GM12878 (cell line): Measurements from ENCODE around the gene SEMA4G. TPM values are rescaled to one million over a fixed set of nuclear protein-coding genes. Genes with fewer than 3 reads are reported as not detected.

Experiments
- ATAC-seq: fragments of 200-7000 bp; cut with Tn5 transposase; 3 replicates; pipeline ENCODE4 v1.9.1; 2020; ENCODE audit warnings: mild to moderate bottlenecking, moderate library complexity
- BruUV-seq: library from RNA; stranded (reverse); fragments of 400-500 nt; replicated peaks from 2 replicates; lab custom pipeline; 2021; lab: Mats Ljungman, UMichigan
- CTCF ChIA-PET: fragments of 300-600 bp; sonication (Branson Sonifier 250); formaldehyde crosslinking; extraction: SDS; loops from one replicate; lab custom pipeline; 2021; ENCODE audit warnings: inconsistent platforms; lab: Yijun Ruan, JAX
- POLR2A ChIA-PET: fragments of 350-600 bp; formaldehyde crosslinking; extraction: SDS; loops from one replicate; lab custom pipeline; 2021; ENCODE audit warnings: inconsistent platforms; lab: Charles Lee
- RAD21 ChIA-PET: fragments of 300-600 bp; sonication (Branson Sonifier 250); formaldehyde crosslinking; loops from one replicate; lab custom pipeline; 2023; ENCODE audit warnings: antibody characterized with exemption; ENCODE audit not compliant: unreplicated experiment; lab: Charles Lee
- SMC1A ChIA-PET: fragments of 300-600 bp; sonication (Branson Sonifier 250); formaldehyde crosslinking; loops from one replicate; lab custom pipeline; 2023; ENCODE audit not compliant: unreplicated experiment, uncharacterized antibody; lab: Charles Lee
- DNase-seq: peaks from one replicate; pipeline ENCODE4 v3.0.0-alpha.2; 2011; ENCODE audit warnings: low read depth, low spot score
- FAIRE-seq: peaks from 3 replicates; lab custom pipeline; 2011; peaks lifted over from hg19 to GRCh38; lab: Jason Lieb, UNC
- H2AFZ ChIP-seq: 2 replicates; pipeline ENCODE4 v1.6.0; 2011; ENCODE audit warnings: low read depth, low read length, control low read depth; ENCODE audit not compliant: control insufficient read depth
- H3K27ac ChIP-seq: 2 replicates; pipeline ENCODE4 v1.5.1; 2011; ENCODE audit warnings: control low read depth; ENCODE audit not compliant: control insufficient read depth, insufficient read depth
- H3K27me3 ChIP-seq, 2 experiments: replicated peaks in 1 of 2; 2 replicates each; pipeline versions ENCODE4 v1.6.0 to v1.6.1; 2011; ENCODE audit warnings: low read length in 1 of 2; ENCODE audit not compliant: control insufficient read depth in 2 of 2, insufficient read depth in 2 of 2
- H3K36me3 ChIP-seq, 2 experiments: 2 replicates each; pipeline ENCODE4 v1.5.1; 2011; ENCODE audit warnings: low read length in 1 of 2; ENCODE audit not compliant: control insufficient read depth in 2 of 2, insufficient read depth in 2 of 2
- H3K4me1 ChIP-seq: 2 replicates; pipeline ENCODE4 v1.6.1; 2011; ENCODE audit warnings: mild to moderate bottlenecking, low read length, moderate library complexity, mixed read lengths; ENCODE audit not compliant: control insufficient read depth, insufficient read depth
- H3K4me2 ChIP-seq: 2 replicates; pipeline ENCODE4 v1.6.0; 2011; ENCODE audit warnings: control low read depth; ENCODE audit not compliant: control insufficient read depth, insufficient read depth
- H3K4me3 ChIP-seq: fragments of 200-600 bp; sonication (generic); 2 replicates; pipeline ENCODE4 v1.5.1; 2016
- H3K79me2 ChIP-seq: 2 replicates; pipeline ENCODE4 v1.6.0; 2011; ENCODE audit warnings: low read length; ENCODE audit not compliant: control insufficient read depth, insufficient read depth
- H3K9ac ChIP-seq: 2 replicates; pipeline ENCODE4 v1.8.0; 2011; ENCODE audit warnings: low read length, control low read depth, mixed read lengths; ENCODE audit not compliant: control insufficient read depth, insufficient read depth
- H3K9me3 ChIP-seq: replicated peaks from 3 replicates; pipeline ENCODE4 v1.5.1; 2011; ENCODE audit warnings: mild to moderate bottlenecking, low read length; ENCODE audit not compliant: control insufficient read depth, insufficient read depth
- H4K20me1 ChIP-seq: 2 replicates; pipeline ENCODE4 v1.6.0; 2011; ENCODE audit not compliant: control insufficient read depth, insufficient read depth
- BMI1 ChIP-seq: fragments of 450-650 bp; IDR thresholded peaks from 2 replicates; pipeline ENCODE4 v1.6.1; 2016; ENCODE audit warnings: mild to moderate bottlenecking, moderate library complexity, borderline replicate concordance
- HDGF ChIP-seq: fragments of 450-650 bp; IDR thresholded peaks from 2 replicates; pipeline ENCODE4 v1.6.1; 2016; ENCODE audit warnings: antibody characterized with exemption
- NFYA ChIP-seq: IDR thresholded peaks from 2 replicates; pipeline ENCODE4 v1.6.1; 2011; ENCODE audit warnings: low read depth, mild to moderate bottlenecking, low read length, improper control_type of control experiment, borderline replicate concordance
- NR2F1 ChIP-seq: fragments of 450-650 bp; conservative IDR thresholded peaks from 2 replicates; pipeline ENCODE4 v1.6.1; 2017; ENCODE audit warnings: mild to moderate bottlenecking
- POU2F2 ChIP-seq: IDR thresholded peaks from 3 replicates; pipeline ENCODE4 v1.6.1; 2011; ENCODE audit warnings: low read depth, mild to moderate bottlenecking, low read length, borderline replicate concordance
- RAD51 ChIP-seq: fragments of 450-650 bp; IDR thresholded peaks from 2 replicates; pipeline ENCODE4 v1.6.1; 2016; ENCODE audit warnings: moderate library complexity, mild to moderate bottlenecking, inconsistent platforms
- SIN3A ChIP-seq: IDR thresholded peaks from 2 replicates; pipeline ENCODE4 v1.6.1; 2012; ENCODE audit warnings: low read depth, low read length, improper control_type of control experiment
- SKIL ChIP-seq: fragments of 450-650 bp; IDR thresholded peaks from 2 replicates; pipeline ENCODE4 v1.6.1; 2017; ENCODE audit warnings: mild to moderate bottlenecking, low read depth, inconsistent platforms; ENCODE audit not compliant: poor library complexity, severe bottlenecking
- SPI1 ChIP-seq: IDR thresholded peaks from 2 replicates; pipeline ENCODE4 v1.6.1; 2011; ENCODE audit warnings: low read depth, mild to moderate bottlenecking, low read length, moderate library complexity, borderline replicate concordance; ENCODE audit not compliant: insufficient read depth
- WRNIP1 ChIP-seq: IDR thresholded peaks from 2 replicates; pipeline ENCODE4 v1.6.1; 2011; ENCODE audit warnings: low read depth, low read length, improper control_type of control experiment, borderline replicate concordance
- ZBED1 ChIP-seq: IDR thresholded peaks from 2 replicates; pipeline ENCODE4 v1.6.1; 2016; ENCODE audit warnings: borderline replicate concordance
- ZNF274 ChIP-seq: IDR thresholded peaks from one replicate; pipeline ENCODE4 v1.8.0; 2011; ENCODE audit not compliant: insufficient read length, insufficient read depth
- ZZZ3 ChIP-seq: IDR thresholded peaks from 2 replicates; pipeline ENCODE4 v1.6.1; 2011; ENCODE audit warnings: low read depth; ENCODE audit not compliant: control insufficient read depth, insufficient read length
- WGBS: methylation state at CpG from one replicate; pipeline ENCODE4 v1.1.6; 2016; ENCODE audit warnings: low lambda C conversion rate; ENCODE audit not compliant: insufficient replicate concordance, insufficient coverage; ENCODE audit errors: missing lambda C conversion rate; 5-methylcytosine and 5-hydroxymethylcytosine counted together
- in situ Hi-C: fragments of 300-500 bp; cut with MboI; formaldehyde crosslinking; loops from 9 replicates; pipeline ENCODE4 v1.14.3; 2018; ENCODE audit warnings: mixed read lengths
- intact Hi-C: fragments of 100-400 bp; cut with micrococcal nuclease; formaldehyde crosslinking; loops from one replicate; pipeline ENCODE4 v1.14.2; 2022; ENCODE audit not compliant: unreplicated experiment
- polyA plus RNA-seq, 11 experiments: library from polyadenylated mRNA; depleted of rRNA in 4 of 11; unstranded in 6 of 11; stranded (reverse) in 5 of 11; fragments of >200 nt; fragmentation: Nextera tagmentation in 4 of 11; fragmentation: Illumina TruSeq in 1 of 11; extraction: Ambion mirVana in 4 of 11; extraction: Trizol in 1 of 11; gene quantifications; 1 replicate in 1 of 11; 2 replicates in 10 of 11; pipeline versions ENCODE4 v1.2.1 to v1.2.3, GENCODE V29; 2011 to 2016; ENCODE audit warnings: inconsistent platforms in 2 of 11, missing spikeins in 2 of 11, low read depth in 1 of 11
- total RNA-seq, 4 experiments: library from RNA; depleted of rRNA in 3 of 4; stranded (reverse); fragments of >200 nt in 3 of 4; fragmentation: Illumina TruSeq in 1 of 4; extraction: Trizol in 1 of 4; gene quantifications; 2 replicates each; pipeline versions ENCODE4 v1.2.1 to v1.2.3, GENCODE V29; 2013 to 2021
- TF ChIP-seq, protein P1 (sequence below): IDR thresholded peaks from 2 replicates; pipeline ENCODE4 v1.6.1; 2012; ENCODE audit warnings: mild to moderate bottlenecking, low read depth, low read length

Gene SEMA4G
- total and polyA plus RNA-seq, 10 of the 15 experiments (the other 5 are each of a cell fraction or from before 2014, with no cell fraction given): 0.09 to 2.3 (median 0.44) TPM; not detected in 4

DNA sequence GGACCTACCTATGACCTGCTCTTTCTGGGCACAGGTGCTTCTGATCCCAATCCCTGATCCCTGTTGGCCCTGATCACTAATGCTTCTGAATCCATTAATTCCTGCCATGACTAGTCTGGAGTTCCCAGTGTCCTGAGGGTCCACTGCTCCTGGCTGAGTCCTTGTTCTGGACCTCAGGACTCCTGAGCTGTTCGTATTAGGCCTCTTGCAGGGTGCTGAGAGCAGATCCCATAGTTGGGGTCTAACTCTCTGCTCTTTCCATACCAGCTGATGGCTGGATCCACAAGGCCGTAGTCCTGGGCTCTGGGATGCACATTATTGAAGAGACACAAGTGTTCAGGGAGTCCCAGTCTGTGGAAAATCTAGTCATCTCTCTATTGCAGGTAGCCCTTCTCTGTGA lies 11.0 kb downstream of the SEMA4G start:
- TF ChIP-seq HDGF (no peak), NR2F1 (no peak), ZZZ3 (no peak), RAD51 (no peak), WRNIP1 (no peak), ZNF274 (no peak), SIN3A (no peak), POU2F2 (no peak), SKIL (no peak), NFYA (no peak), BMI1 (no peak), ZBED1 (no peak), SPI1 (no peak)
- TF ChIP-seq, protein P1, sequence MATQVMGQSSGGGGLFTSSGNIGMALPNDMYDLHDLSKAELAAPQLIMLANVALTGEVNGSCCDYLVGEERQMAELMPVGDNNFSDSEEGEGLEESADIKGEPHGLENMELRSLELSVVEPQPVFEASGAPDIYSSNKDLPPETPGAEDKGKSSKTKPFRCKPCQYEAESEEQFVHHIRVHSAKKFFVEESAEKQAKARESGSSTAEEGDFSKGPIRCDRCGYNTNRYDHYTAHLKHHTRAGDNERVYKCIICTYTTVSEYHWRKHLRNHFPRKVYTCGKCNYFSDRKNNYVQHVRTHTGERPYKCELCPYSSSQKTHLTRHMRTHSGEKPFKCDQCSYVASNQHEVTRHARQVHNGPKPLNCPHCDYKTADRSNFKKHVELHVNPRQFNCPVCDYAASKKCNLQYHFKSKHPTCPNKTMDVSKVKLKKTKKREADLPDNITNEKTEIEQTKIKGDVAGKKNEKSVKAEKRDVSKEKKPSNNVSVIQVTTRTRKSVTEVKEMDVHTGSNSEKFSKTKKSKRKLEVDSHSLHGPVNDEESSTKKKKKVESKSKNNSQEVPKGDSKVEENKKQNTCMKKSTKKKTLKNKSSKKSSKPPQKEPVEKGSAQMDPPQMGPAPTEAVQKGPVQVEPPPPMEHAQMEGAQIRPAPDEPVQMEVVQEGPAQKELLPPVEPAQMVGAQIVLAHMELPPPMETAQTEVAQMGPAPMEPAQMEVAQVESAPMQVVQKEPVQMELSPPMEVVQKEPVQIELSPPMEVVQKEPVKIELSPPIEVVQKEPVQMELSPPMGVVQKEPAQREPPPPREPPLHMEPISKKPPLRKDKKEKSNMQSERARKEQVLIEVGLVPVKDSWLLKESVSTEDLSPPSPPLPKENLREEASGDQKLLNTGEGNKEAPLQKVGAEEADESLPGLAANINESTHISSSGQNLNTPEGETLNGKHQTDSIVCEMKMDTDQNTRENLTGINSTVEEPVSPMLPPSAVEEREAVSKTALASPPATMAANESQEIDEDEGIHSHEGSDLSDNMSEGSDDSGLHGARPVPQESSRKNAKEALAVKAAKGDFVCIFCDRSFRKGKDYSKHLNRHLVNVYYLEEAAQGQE: no peak
- Histone ChIP-seq H3K79me2 (no peaks in the 10 kb centered on the region), H3K27ac (no peak overlapping the region), H3K4me1 (0 out of 2 replicates have a peak, but pooled peaks cover under 1% of the 10 kb centered on the region), H2AFZ (no peak overlapping the region), H4K20me1 (no peaks in the 10 kb centered on the region), H3K36me3 (peaks cover 0 to 3% of the 10 kb centered on the region in 2 experiments; a peak in 2 of 4 replicates), H3K4me2 (no peak overlapping the region), H3K27me3 (no peaks in the 10 kb centered on the region), H3K9ac (no peak overlapping the region), H3K4me3 (no peak overlapping the region), H3K9me3 (no peaks in the 10 kb centered on the region)
- intact Hi-C loops: no loop called here
- no TSS peak for BruUV-seq
- ATAC-seq (no peak), DNase-seq (no peak), FAIRE-seq (no peak)
- CTCF ChIA-PET: interaction anchor here (1.9 kb wide), 1 partner anchor 34 kb away, joined by 6 read pairs; no protein-coding TSS in a partner anchor
- SMC1A ChIA-PET: no interaction called here
- RAD21 ChIA-PET: no interaction called here
- POLR2A ChIA-PET: interaction anchor here (0.5 kb wide), 1 partner anchor 535 kb away, joined by 3 read pairs; no protein-coding TSS in a partner anchor
- 68% methylated on average over 2 of the region's 2 CpGs for WGBS
- in situ Hi-C loops: no loop called here
